ENCODE data around the gene B3GALNT2. TPM values are rescaled to one million over a fixed set of nuclear protein-coding genes. Genes with fewer than 3 reads are reported as not detected.

The B3GALNT2 gene
- total and polyA plus RNA-seq, 5 donors from 2014 or later = 1.5 to 6.6 (median 4.8) TPM

GRCh38 chr1:235411489-235412486 lies 92.5 kb downstream of the B3GALNT2 start:
- no peak for ATAC-seq (ENCODE audit: low read depth in 2 of 2)
- Mint-ChIP-seq H3K4me3 (peak overlapping the region in 2 of 4 donors; percentile 48 to 61), H3K9me3 (peaks cover 0 to 2% (median 0%) of the 10 kb centered on the region in 7 donors), H3K27ac (peak overlapping the region; percentile 51 to 69 (median 64)), H3K36me3 (peaks cover 7% of the 10 kb centered on the region), H3K27me3 (no peaks in the 10 kb centered on the region), H3K4me1 (peaks cover 6 to 14% (median 13%) of the 10 kb centered on the region in 4 donors)
- Histone ChIP-seq H3K9me3 (ENCODE audit: control insufficient read depth in 2 of 2, low read length in 2 of 2) (no peaks in the 10 kb centered on the region), H3K4me1 (ENCODE audit: control insufficient read depth, insufficient read depth, low read length, poor library complexity, severe bottlenecking) (no peaks in the 10 kb centered on the region), H3K4me3 (ENCODE audit: low read depth, low read length) (no peak overlapping the region), H3K27me3 (ENCODE audit: control insufficient read depth, insufficient read depth, low read length) (no peaks in the 10 kb centered on the region), H3K27ac (ENCODE audit: insufficient read depth, low read length, poor library complexity, severe bottlenecking) (no peak overlapping the region), H3K36me3 (ENCODE audit: control insufficient read depth, insufficient read depth, low read length) (no peaks in the 10 kb centered on the region)
- DNase-seq = peak in 1 of 3 donors; percentile 5

- Mint-ChIP-seq H3K27ac (peak overlapping the region in 2 of 3 donors; percentile 43 to 64), H3K9me3 (peaks cover 0 to 2% (median 0%) of the 10 kb centered on the region in 7 donors), H3K36me3 (peaks cover 7% of the 10 kb centered on the region), H3K4me3 (no peak overlapping the region), H3K4me1 (peaks cover 6 to 14% (median 12%) of the 10 kb centered on the region in 4 donors), H3K27me3 (no peaks in the 10 kb centered on the region)
- Histone ChIP-seq H3K27me3 (ENCODE audit: control insufficient read depth, insufficient read depth, low read length) (no peaks in the 10 kb centered on the region), H3K4me3 (ENCODE audit: low read depth, low read length) (no peak overlapping the region), H3K4me1 (ENCODE audit: control insufficient read depth, insufficient read depth, low read length, poor library complexity, severe bottlenecking) (no peaks in the 10 kb centered on the region), H3K9me3 (ENCODE audit: control insufficient read depth in 2 of 2, low read length in 2 of 2) (no peaks in the 10 kb centered on the region), H3K27ac (ENCODE audit: insufficient read depth, low read length, poor library complexity, severe bottlenecking) (no peak overlapping the region), H3K36me3 (ENCODE audit: control insufficient read depth, insufficient read depth, low read length) (no peaks in the 10 kb centered on the region)
- ATAC-seq (ENCODE audit: low read depth in 2 of 2) (no peak), DNase-seq (no peak)
Measured at GRCh38 chr1:235410467-235410866, 93.8 kb downstream of the B3GALNT2 start.

- no peaks in the 10 kb centered on the region for H3K27me3 ChIP-seq (ENCODE audit: control insufficient read depth, insufficient read depth, low read length)
- peaks cover 6 to 10% (median 8%) of the 10 kb centered on the region in 4 donors for H3K4me1 Mint-ChIP-seq
- no peak overlapping the region for H3K27ac Mint-ChIP-seq
- no peaks in the 10 kb centered on the region for H3K4me1 ChIP-seq (ENCODE audit: control insufficient read depth, insufficient read depth, low read length, poor library complexity, severe bottlenecking)
- H3K9me3 Mint-ChIP-seq = peaks cover 0 to 2% (median 0%) of the 10 kb centered on the region in 7 donors
- H3K36me3 Mint-ChIP-seq = peaks cover under 1% of the 10 kb centered on the region
- ATAC-seq (ENCODE audit: low read depth in 2 of 2) = no peak
- no peaks in the 10 kb centered on the region for H3K9me3 ChIP-seq (ENCODE audit: control insufficient read depth in 2 of 2, low read length in 2 of 2)
- no peak for DNase-seq
- H3K27ac ChIP-seq (ENCODE audit: insufficient read depth, low read length, poor library complexity, severe bottlenecking) = no peak overlapping the region
- H3K36me3 ChIP-seq (ENCODE audit: control insufficient read depth, insufficient read depth, low read length) = no peaks in the 10 kb centered on the region
- no peaks in the 10 kb centered on the region for H3K27me3 Mint-ChIP-seq
- H3K4me3 Mint-ChIP-seq = no peak overlapping the region
- no peak overlapping the region for H3K4me3 ChIP-seq (ENCODE audit: low read depth, low read length)
Measured at GRCh38 chr1:235409042-235409820, 95.0 kb downstream of the B3GALNT2 start.

GRCh38 chr1:235408503-235408960 lies 95.7 kb downstream of the B3GALNT2 start:
- Mint-ChIP-seq H3K4me1 (peaks cover 6 to 10% (median 8%) of the 10 kb centered on the region in 4 donors), H3K36me3 (peaks cover 2% of the 10 kb centered on the region), H3K27ac (peak overlapping the region in 1 of 3 donors; percentile 68), H3K4me3 (no peak overlapping the region), H3K27me3 (no peaks in the 10 kb centered on the region), H3K9me3 (peaks cover 0 to 2% (median 0%) of the 10 kb centered on the region in 7 donors)
- H3K27me3 ChIP-seq (ENCODE audit: control insufficient read depth, insufficient read depth, low read length) = no peaks in the 10 kb centered on the region
- ATAC-seq (ENCODE audit: low read depth in 2 of 2) = no peak
- H3K4me1 ChIP-seq (ENCODE audit: control insufficient read depth, insufficient read depth, low read length, poor library complexity, severe bottlenecking) = no peaks in the 10 kb centered on the region
- no peak for DNase-seq
- no peaks in the 10 kb centered on the region for H3K9me3 ChIP-seq (ENCODE audit: control insufficient read depth in 2 of 2, low read length in 2 of 2)
- no peak overlapping the region for H3K27ac ChIP-seq (ENCODE audit: insufficient read depth, low read length, poor library complexity, severe bottlenecking)
- no peak overlapping the region for H3K4me3 ChIP-seq (ENCODE audit: low read depth, low read length)
- H3K36me3 ChIP-seq (ENCODE audit: control insufficient read depth, insufficient read depth, low read length) = no peaks in the 10 kb centered on the region

DNA sequence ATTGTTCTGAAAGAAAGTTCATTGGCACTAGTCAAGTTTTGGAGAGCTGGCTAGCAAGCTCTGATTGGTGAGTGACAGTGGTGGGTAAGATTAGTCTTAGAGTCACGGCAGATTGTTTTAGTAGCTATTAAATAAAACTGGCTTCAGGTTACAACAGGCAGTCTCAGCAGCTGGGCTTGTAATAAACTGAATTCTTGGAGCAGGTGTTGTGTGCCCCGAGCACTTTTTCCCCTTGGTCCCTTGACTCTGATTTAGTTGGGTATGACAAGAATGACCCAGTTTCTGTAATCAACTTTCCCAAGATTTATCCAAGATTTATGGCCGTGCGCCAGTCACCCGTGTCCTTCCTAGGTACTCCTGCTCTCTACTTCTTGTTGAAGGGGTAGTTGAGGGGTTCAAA lies 96.8 kb downstream of the B3GALNT2 start:
- no peak for ATAC-seq (ENCODE audit: low read depth in 2 of 2)
- H3K4me1 ChIP-seq (ENCODE audit: control insufficient read depth, insufficient read depth, low read length, poor library complexity, severe bottlenecking) = no peaks in the 10 kb centered on the region
- H3K9me3 Mint-ChIP-seq = peaks cover 0 to under 1% (median 0%) of the 10 kb centered on the region in 7 donors
- H3K4me3 Mint-ChIP-seq = no peak overlapping the region
- peaks cover 6 to 10% (median 8%) of the 10 kb centered on the region in 4 donors for H3K4me1 Mint-ChIP-seq
- peaks cover under 1% of the 10 kb centered on the region for H3K36me3 ChIP-seq (ENCODE audit: control insufficient read depth, insufficient read depth, low read length)
- DNase-seq = no peak
- H3K27me3 Mint-ChIP-seq = no peaks in the 10 kb centered on the region
- H3K27ac ChIP-seq (ENCODE audit: insufficient read depth, low read length, poor library complexity, severe bottlenecking) = no peak overlapping the region
- H3K9me3 ChIP-seq (ENCODE audit: control insufficient read depth in 2 of 2, low read length in 2 of 2) = no peaks in the 10 kb centered on the region
- no peaks in the 10 kb centered on the region for H3K27me3 ChIP-seq (ENCODE audit: control insufficient read depth, insufficient read depth, low read length)
- H3K36me3 Mint-ChIP-seq = peaks cover 4% of the 10 kb centered on the region
- no peak overlapping the region for H3K4me3 ChIP-seq (ENCODE audit: low read depth, low read length)
- H3K27ac Mint-ChIP-seq = no peak overlapping the region

DNA sequence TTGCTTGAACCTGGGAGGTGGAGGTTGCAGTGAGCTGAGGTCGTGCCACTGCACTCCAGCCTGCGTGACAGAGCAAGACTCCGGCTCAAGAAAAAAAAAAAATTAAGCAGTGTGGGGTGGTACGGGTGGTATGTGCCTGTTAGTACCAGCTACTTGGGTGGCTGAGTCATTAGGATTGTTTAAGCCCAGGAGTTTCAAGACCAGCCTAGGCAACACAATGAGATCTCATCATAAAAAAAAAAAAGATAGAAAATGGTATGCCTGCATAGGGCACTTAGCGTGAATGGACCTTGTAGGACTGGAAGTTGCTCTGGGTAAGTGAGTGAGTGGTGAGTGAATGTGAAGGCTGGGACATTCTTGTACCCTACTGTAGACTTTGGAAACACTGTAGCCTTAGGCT lies 100.1 kb downstream of the B3GALNT2 start:
- no peaks in the 10 kb centered on the region for H3K9me3 ChIP-seq (ENCODE audit: control insufficient read depth in 2 of 2, low read length in 2 of 2)
- no peaks in the 10 kb centered on the region for H3K9me3 Mint-ChIP-seq
- peaks cover 4% of the 10 kb centered on the region for H3K36me3 Mint-ChIP-seq
- no peaks in the 10 kb centered on the region for H3K4me1 ChIP-seq (ENCODE audit: control insufficient read depth, insufficient read depth, low read length, poor library complexity, severe bottlenecking)
- DNase-seq (no peak), ATAC-seq (ENCODE audit: low read depth in 2 of 2) (no peak)
- H3K4me1 Mint-ChIP-seq = peaks cover 0 to 22% (median 7%) of the 10 kb centered on the region in 4 donors
- no peak overlapping the region for H3K27ac Mint-ChIP-seq
- no peaks in the 10 kb centered on the region for H3K27me3 Mint-ChIP-seq
- no peak overlapping the region for H3K27ac ChIP-seq (ENCODE audit: insufficient read depth, low read length, poor library complexity, severe bottlenecking)
- no peaks in the 10 kb centered on the region for H3K27me3 ChIP-seq (ENCODE audit: control insufficient read depth, insufficient read depth, low read length)
- peaks cover 3% of the 10 kb centered on the region for H3K36me3 ChIP-seq (ENCODE audit: control insufficient read depth, insufficient read depth, low read length)
- no peak overlapping the region for H3K4me3 Mint-ChIP-seq
- no peak overlapping the region for H3K4me3 ChIP-seq (ENCODE audit: low read depth, low read length)

- Histone ChIP-seq H3K27me3 (ENCODE audit: control insufficient read depth, insufficient read depth, low read length) (no peaks in the 10 kb centered on the region), H3K9me3 (ENCODE audit: control insufficient read depth in 2 of 2, low read length in 2 of 2) (no peaks in the 10 kb centered on the region), H3K4me3 (ENCODE audit: low read depth, low read length) (no peak overlapping the region), H3K27ac (ENCODE audit: insufficient read depth, low read length, poor library complexity, severe bottlenecking) (no peak overlapping the region), H3K4me1 (ENCODE audit: control insufficient read depth, insufficient read depth, low read length, poor library complexity, severe bottlenecking) (no peaks in the 10 kb centered on the region), H3K36me3 (ENCODE audit: control insufficient read depth, insufficient read depth, low read length) (peaks cover 3% of the 10 kb centered on the region)
- DNase-seq (no peak), ATAC-seq (ENCODE audit: low read depth in 2 of 2) (no peak)
- Mint-ChIP-seq H3K4me1 (peaks cover 0 to 22% (median 7%) of the 10 kb centered on the region in 4 donors), H3K36me3 (peaks cover 4% of the 10 kb centered on the region), H3K9me3 (no peaks in the 10 kb centered on the region), H3K27ac (no peak overlapping the region), H3K4me3 (no peak overlapping the region), H3K27me3 (no peaks in the 10 kb centered on the region)
Measured at GRCh38 chr1:235403593-235403992, 100.7 kb downstream of the B3GALNT2 start.

Data from CD4-positive, CD25-positive, alpha-beta regulatory T cell (primary cell).